ENCODE results near the gene ANKIB1.

The ANKIB1 gene

DNA sequence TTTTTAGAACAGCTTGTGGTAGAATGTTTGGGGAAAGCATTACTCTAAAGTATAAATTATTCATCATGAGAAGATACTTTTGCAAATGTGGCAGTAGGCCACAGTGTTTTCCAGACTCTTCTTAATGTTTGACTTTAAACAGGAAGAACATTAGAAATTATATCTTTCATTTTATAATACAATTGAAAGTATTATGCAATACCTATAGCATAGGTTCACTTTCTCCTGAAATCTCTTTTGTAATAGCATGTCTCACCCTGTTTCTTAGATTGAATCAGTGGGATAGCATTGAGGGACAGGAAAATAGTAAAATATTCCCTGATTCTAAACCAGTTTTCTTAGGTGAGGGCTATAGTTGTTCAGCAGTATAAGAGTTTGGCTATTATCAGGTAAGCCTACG lies 23.1 kb downstream of the ANKIB1 start:
- Histone ChIP-seq H3K9ac (ENCODE audit: low read length) (no peak overlapping the region), H3K9me3 (ENCODE audit: low read length) (no peaks in the 10 kb centered on the region), H3K36me3 (ENCODE audit: insufficient read depth, low read length) (no peaks in the 10 kb centered on the region), H3K27me3 (ENCODE audit: control insufficient read depth in 1 of 2, insufficient read depth in 2 of 2, low read length in 2 of 2) (no peaks in the 10 kb centered on the region), H3K4me1 (ENCODE audit: insufficient read depth, low read length) (no peaks in the 10 kb centered on the region), H3K4me3 (ENCODE audit: low read depth in 1 of 2, low read length in 2 of 2) (no peak overlapping the region), H3K27ac (ENCODE audit: low read depth, low read length) (no peak overlapping the region)

DNA sequence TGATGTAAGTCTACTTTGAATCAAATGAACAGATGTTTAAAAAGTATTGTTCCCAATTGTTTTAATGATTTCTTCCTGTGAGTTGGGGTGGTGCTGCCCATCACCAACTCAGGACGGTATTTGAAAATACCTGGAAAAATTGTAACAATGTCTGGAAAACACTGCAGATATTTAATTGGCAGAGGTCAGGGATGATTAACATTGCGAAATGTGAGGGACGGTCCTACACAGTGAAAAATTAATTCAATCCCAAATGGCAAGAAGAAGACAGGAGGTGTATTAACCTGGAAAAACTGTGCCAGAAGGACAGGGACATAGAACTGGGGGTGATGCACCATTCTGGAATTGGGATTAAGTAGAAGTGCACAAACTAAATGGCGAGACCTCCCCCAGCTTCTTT lies 29.6 kb downstream of the ANKIB1 start:
- no peak overlapping the region for H3K9ac ChIP-seq (ENCODE audit: low read length)
- H3K27me3 ChIP-seq (ENCODE audit: control insufficient read depth in 1 of 2, insufficient read depth in 2 of 2, low read length in 2 of 2), result no peaks in the 10 kb centered on the region
- H3K4me3 ChIP-seq (ENCODE audit: low read depth in 1 of 2, low read length in 2 of 2), result no peak overlapping the region

DNA sequence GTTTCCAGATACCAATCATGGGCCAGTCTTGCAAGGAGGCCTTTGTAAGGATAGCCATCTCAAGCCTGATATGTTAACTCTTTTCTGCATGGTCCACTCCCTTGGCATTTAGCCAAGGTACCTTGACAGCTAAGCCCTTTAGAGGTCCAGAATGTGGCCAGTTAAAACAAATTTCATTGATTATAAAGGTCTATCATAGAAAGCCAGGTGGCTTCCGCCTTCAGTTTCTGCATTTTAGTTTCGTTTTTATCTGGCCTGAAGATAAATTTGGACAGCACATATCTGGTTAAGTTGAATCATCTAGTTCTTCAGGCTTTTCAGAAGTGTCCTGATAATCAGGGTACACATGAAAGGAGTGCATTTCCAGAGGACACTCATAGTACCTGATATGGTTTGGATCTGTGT lies 30.7 kb downstream of the ANKIB1 start:
- peaks cover 8% of the 10 kb centered on the region for H3K4me1 ChIP-seq (ENCODE audit: insufficient read depth, low read length)
- H3K9me3 ChIP-seq (ENCODE audit: low read length), result peaks cover 5% of the 10 kb centered on the region
- no peak overlapping the region for H3K4me3 ChIP-seq (ENCODE audit: low read depth in 1 of 2, low read length in 2 of 2)
- H3K27ac ChIP-seq (ENCODE audit: low read depth, low read length), result no peak overlapping the region
- H3K36me3 ChIP-seq (ENCODE audit: insufficient read depth, low read length), result no peaks in the 10 kb centered on the region
- H3K27me3 ChIP-seq (ENCODE audit: control insufficient read depth in 1 of 2, insufficient read depth in 2 of 2, low read length in 2 of 2), result no peaks in the 10 kb centered on the region
- H3K9ac ChIP-seq (ENCODE audit: low read length), result no peak overlapping the region

More for the DNA sequence above, 29.6 kb downstream of the ANKIB1 start:
- Histone ChIP-seq H3K36me3 (ENCODE audit: insufficient read depth, low read length) (no peaks in the 10 kb centered on the region), H3K9me3 (ENCODE audit: low read length) (no peaks in the 10 kb centered on the region), H3K27ac (ENCODE audit: low read depth, low read length) (no peak overlapping the region), H3K4me1 (ENCODE audit: insufficient read depth, low read length) (peaks cover 8% of the 10 kb centered on the region)

DNA sequence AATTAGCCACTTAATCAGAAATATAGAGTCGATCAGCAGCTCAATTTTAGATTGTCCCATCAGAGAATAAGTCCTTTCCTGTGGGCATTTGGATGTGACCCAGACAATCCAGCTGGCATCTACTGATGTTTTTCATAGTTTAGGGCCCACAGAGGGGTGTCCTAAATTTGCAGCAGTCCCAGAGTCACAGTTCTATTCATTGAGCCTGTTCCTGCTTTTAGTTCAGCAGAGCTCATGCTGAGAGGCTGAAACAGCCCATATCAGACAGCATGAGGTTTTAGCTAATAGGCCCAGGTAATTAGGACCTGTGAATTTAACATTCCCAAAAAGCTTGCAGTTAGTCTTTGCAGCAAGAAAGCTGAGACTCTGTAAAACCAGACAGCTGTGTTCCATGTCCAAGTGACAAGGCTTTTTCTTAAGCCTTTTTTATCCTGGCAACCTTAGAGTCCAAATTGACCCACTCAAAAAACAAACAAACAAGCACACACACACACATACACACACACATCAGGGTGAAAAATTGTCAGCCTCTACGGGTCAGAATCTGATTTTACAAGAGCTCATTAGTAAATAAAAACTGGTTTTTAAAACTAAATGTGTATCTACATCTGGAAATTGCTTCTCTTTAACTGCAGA lies 33.7 kb downstream of the ANKIB1 start:
- Histone ChIP-seq H3K27ac (ENCODE audit: low read depth, low read length) (no peak overlapping the region), H3K27me3 (ENCODE audit: control insufficient read depth in 1 of 2, insufficient read depth in 2 of 2, low read length in 2 of 2) (no peaks in the 10 kb centered on the region), H3K4me3 (ENCODE audit: low read depth in 1 of 2, low read length in 2 of 2) (no peak overlapping the region), H3K36me3 (ENCODE audit: insufficient read depth, low read length) (no peaks in the 10 kb centered on the region), H3K9ac (ENCODE audit: low read length) (no peak overlapping the region), H3K4me1 (ENCODE audit: insufficient read depth, low read length) (peaks cover 16% of the 10 kb centered on the region), H3K9me3 (ENCODE audit: low read length) (peaks cover 5% of the 10 kb centered on the region)

DNA sequence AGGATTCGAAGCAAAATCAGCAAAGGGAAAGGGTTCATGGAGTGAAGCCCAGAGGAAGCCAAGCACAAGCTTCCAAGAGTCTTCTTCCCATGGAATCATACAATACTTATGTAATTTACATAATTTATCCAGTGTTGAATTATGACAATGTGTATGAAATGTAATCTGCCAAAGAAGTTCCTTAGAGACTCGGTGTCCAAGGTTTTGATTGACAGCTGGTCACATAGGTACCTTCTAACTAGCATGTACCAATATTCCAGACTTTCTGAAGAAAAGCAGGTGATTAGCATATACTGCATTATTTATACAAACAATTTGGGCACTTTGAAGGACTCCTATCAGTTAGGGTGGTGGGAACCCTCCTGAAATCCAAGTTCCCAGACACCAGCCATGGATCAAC lies 35.3 kb downstream of the ANKIB1 start:
- H3K4me3 ChIP-seq (ENCODE audit: low read depth in 1 of 2, low read length in 2 of 2), result no peak overlapping the region
- H3K9ac ChIP-seq (ENCODE audit: low read length), result no peak overlapping the region
- peaks cover 5% of the 10 kb centered on the region for H3K9me3 ChIP-seq (ENCODE audit: low read length)
- no peak overlapping the region for H3K27ac ChIP-seq (ENCODE audit: low read depth, low read length)
- peaks cover 16% of the 10 kb centered on the region for H3K4me1 ChIP-seq (ENCODE audit: insufficient read depth, low read length)
- H3K27me3 ChIP-seq (ENCODE audit: control insufficient read depth in 1 of 2, insufficient read depth in 2 of 2, low read length in 2 of 2), result no peaks in the 10 kb centered on the region
- H3K36me3 ChIP-seq (ENCODE audit: insufficient read depth, low read length), result no peaks in the 10 kb centered on the region

DNA sequence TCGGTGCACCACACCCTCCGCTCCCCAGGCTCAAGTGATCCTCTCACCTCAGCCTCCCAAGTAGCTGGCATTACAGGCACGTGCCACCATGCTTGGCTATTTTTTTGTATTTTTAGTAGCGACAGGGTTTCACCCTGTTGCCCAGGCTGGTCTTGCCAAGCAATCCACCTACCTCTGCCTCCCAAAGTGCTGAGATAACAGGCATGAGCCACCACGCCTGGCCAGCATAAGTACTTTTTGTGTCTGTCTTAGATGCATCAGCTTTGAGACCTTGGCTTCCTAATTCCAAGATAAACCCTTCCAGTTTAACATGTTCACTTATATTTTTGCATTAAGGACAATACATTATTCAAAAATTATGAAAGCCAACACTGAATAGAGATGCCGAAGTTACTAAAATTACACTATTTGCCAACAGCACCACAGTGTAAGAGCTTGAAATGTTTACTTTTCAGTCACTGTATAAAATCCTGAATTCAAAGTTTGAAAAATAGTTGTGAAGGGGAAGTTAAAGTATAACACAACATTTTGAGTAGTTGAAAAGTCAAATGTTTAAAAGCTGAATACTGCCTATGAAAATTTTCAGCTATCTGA lies 36.5 kb downstream of the ANKIB1 start:
- Histone ChIP-seq H3K27ac (ENCODE audit: low read depth, low read length) (no peak overlapping the region), H3K9me3 (ENCODE audit: low read length) (peaks cover 5% of the 10 kb centered on the region), H3K4me3 (ENCODE audit: low read depth in 1 of 2, low read length in 2 of 2) (no peak overlapping the region), H3K36me3 (ENCODE audit: insufficient read depth, low read length) (no peaks in the 10 kb centered on the region), H3K4me1 (ENCODE audit: insufficient read depth, low read length) (peaks cover 16% of the 10 kb centered on the region), H3K9ac (ENCODE audit: low read length) (no peak overlapping the region), H3K27me3 (ENCODE audit: control insufficient read depth in 1 of 2, insufficient read depth in 2 of 2, low read length in 2 of 2) (no peaks in the 10 kb centered on the region)

DNA sequence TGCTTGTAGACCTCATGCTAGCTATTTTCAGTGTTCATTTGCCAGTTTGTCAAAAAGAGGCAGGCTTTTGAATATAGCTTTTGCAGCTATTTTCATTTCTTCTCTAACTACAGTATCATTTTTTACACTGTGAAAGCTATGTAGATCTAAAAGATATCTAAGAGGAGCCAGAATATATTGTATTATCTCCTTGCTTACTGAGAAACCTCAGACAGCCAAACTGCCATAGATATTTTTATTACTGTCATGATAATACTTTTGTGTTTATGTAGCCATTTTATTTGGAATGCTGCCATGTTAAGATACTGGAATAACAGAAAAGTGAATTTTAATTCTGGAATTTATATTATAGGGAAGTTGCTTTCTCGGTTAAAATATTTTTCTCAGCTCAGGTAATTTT lies 37.2 kb downstream of the ANKIB1 start:
- H3K9ac ChIP-seq (ENCODE audit: low read length), result no peak overlapping the region
- H3K4me1 ChIP-seq (ENCODE audit: insufficient read depth, low read length), result peaks cover 16% of the 10 kb centered on the region
- peaks cover 5% of the 10 kb centered on the region for H3K9me3 ChIP-seq (ENCODE audit: low read length)
- H3K27ac ChIP-seq (ENCODE audit: low read depth, low read length), result no peak overlapping the region
- H3K36me3 ChIP-seq (ENCODE audit: insufficient read depth, low read length), result no peaks in the 10 kb centered on the region
- no peak overlapping the region for H3K4me3 ChIP-seq (ENCODE audit: low read depth in 1 of 2, low read length in 2 of 2)
- no peaks in the 10 kb centered on the region for H3K27me3 ChIP-seq (ENCODE audit: control insufficient read depth in 1 of 2, insufficient read depth in 2 of 2, low read length in 2 of 2)

DNA sequence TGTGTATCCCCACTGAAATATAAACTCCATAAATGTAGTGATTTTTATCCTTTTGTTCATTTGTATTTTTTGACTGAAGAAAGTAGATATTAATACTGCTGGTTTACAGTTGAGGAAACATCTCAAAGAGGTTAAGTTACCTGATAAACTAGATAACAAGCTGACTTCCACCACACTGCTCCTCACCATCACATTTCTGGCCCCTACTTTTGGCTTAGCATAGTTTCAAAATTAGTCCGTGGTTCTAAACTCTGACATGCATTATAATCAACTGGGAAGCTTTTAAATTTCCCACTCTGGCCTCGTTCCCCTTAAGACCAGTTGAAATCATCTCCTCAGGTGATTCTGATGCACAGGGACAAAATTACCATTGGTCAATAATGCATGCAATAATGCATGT lies 43.5 kb downstream of the ANKIB1 start:
- Histone ChIP-seq H3K4me3 (ENCODE audit: low read depth in 1 of 2, low read length in 2 of 2) (no peak overlapping the region), H3K36me3 (ENCODE audit: insufficient read depth, low read length) (no peaks in the 10 kb centered on the region), H3K9ac (ENCODE audit: low read length) (no peak overlapping the region), H3K9me3 (ENCODE audit: low read length) (no peaks in the 10 kb centered on the region), H3K27me3 (ENCODE audit: control insufficient read depth in 1 of 2, insufficient read depth in 2 of 2, low read length in 2 of 2) (no peaks in the 10 kb centered on the region), H3K4me1 (ENCODE audit: insufficient read depth, low read length) (peaks cover 5% of the 10 kb centered on the region), H3K27ac (ENCODE audit: low read depth, low read length) (no peak overlapping the region)

DNA sequence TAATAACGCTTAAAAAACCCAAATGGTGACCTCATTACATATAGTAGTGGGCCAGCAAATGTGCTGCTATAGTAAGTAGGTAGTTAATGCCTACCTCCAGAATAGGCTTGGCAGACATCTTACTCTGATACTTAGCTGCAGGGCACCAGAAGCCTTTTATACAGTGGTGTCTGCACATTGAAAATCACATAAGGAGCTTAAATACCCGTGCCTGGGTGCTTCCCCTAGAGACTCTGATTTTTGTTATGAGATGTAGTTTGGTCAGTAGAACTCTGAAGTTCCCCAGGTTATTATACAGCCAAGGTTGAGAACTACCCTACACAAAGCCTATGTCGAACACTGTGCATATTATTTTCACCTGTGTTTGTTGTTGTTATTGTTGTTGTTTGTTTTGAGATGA lies 47.2 kb downstream of the ANKIB1 start:
- H3K27ac ChIP-seq (ENCODE audit: low read depth, low read length), result no peak overlapping the region
- H3K9me3 ChIP-seq (ENCODE audit: low read length), result no peaks in the 10 kb centered on the region
- H3K36me3 ChIP-seq (ENCODE audit: insufficient read depth, low read length), result no peaks in the 10 kb centered on the region
- peaks cover 5% of the 10 kb centered on the region for H3K4me1 ChIP-seq (ENCODE audit: insufficient read depth, low read length)
- H3K9ac ChIP-seq (ENCODE audit: low read length), result no peak overlapping the region
- no peaks in the 10 kb centered on the region for H3K27me3 ChIP-seq (ENCODE audit: control insufficient read depth in 1 of 2, insufficient read depth in 2 of 2, low read length in 2 of 2)
- peak overlapping the region in 1 of 2 donors; percentile 26 for H3K4me3 ChIP-seq (ENCODE audit: low read depth in 1 of 2, low read length in 2 of 2)

DNA sequence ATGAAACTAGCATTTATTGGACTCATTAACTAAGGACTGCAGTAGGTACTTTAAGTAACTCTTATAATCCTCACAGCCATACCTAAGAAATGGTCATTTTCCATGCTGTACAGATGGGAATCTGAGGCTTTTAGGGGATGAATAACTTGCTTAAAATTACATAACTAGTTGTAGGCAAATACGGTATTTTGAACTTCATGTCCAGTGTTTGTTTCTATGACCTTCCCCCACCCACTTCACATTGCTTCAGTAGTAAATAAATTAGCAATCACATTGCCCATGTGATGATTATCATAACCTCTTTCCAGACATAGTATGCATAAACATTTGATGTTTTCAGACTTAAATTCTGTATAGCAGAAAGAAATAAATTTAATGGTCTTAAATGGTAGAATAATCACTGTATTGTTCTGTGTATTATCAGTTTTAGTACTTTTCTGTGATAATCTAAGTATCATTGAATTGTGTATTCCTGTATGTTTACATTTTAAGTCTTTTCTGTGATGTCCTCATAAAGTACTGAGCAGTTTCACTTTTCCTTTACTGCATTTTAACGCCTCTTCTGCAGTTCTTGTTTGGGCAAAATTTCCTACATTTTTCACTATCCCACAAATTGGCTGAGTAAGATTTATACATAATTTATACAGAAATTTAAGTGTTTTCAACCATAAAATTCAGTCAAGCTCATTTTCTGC lies 48.3 kb downstream of the ANKIB1 start:
- H3K36me3 ChIP-seq (ENCODE audit: insufficient read depth, low read length), result no peaks in the 10 kb centered on the region
- peak overlapping the region; percentile 7 for H3K9ac ChIP-seq (ENCODE audit: low read length)
- H3K4me3 ChIP-seq (ENCODE audit: low read depth in 1 of 2, low read length in 2 of 2), result peak overlapping the region; percentile 26 to 39
- H3K27me3 ChIP-seq (ENCODE audit: control insufficient read depth in 1 of 2, insufficient read depth in 2 of 2, low read length in 2 of 2), result no peaks in the 10 kb centered on the region
- H3K27ac ChIP-seq (ENCODE audit: low read depth, low read length), result no peak overlapping the region
- no peaks in the 10 kb centered on the region for H3K9me3 ChIP-seq (ENCODE audit: low read length)
- H3K4me1 ChIP-seq (ENCODE audit: insufficient read depth, low read length), result peaks cover 5% of the 10 kb centered on the region

DNA sequence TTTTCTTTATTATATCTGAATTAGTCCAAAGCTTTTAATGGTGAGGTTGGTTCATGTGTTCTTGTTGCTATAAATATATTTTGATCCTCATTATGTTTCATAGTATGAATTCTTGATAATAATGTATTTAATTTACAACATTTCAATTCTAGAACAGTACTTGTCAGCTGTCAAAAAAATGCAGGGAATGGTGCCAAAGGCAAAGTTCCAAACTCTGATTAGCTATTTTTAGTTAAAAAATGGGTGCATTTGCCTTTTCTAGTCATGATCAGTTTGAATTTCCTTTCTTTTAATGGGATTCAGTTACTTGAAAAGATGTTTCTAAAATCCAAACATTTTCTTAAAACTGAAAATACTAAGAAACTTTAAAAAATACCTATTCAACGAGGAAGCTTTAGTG lies 49.6 kb downstream of the ANKIB1 start:
- H3K4me1 ChIP-seq (ENCODE audit: insufficient read depth, low read length), result peaks cover 5% of the 10 kb centered on the region
- H3K36me3 ChIP-seq (ENCODE audit: insufficient read depth, low read length), result no peaks in the 10 kb centered on the region
- no peak overlapping the region for H3K9ac ChIP-seq (ENCODE audit: low read length)
- H3K27me3 ChIP-seq (ENCODE audit: control insufficient read depth in 1 of 2, insufficient read depth in 2 of 2, low read length in 2 of 2), result no peaks in the 10 kb centered on the region
- no peaks in the 10 kb centered on the region for H3K9me3 ChIP-seq (ENCODE audit: low read length)
- H3K27ac ChIP-seq (ENCODE audit: low read depth, low read length), result no peak overlapping the region
- no peak overlapping the region for H3K4me3 ChIP-seq (ENCODE audit: low read depth in 1 of 2, low read length in 2 of 2)

DNA sequence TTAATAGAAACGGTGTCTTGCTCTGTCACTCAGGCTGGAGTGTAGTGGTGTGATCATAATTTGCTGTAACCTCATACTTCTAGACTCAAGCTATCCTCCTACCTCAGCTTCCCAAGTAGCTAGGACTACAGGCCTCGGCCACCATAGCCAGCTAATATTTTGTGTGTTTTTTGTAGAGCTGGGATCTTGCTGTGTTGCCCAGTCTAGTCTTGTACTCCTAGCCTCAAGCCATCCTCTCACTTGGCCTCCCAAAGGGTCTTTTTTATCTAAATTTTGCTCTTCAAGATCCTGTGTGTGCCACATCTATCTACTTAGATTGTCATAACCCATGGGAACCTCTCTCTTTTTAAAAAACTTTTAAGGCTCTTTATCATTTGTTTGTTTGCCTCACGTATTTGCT lies 50.5 kb downstream of the ANKIB1 start:
- Histone ChIP-seq H3K9me3 (ENCODE audit: low read length) (no peaks in the 10 kb centered on the region), H3K36me3 (ENCODE audit: insufficient read depth, low read length) (no peaks in the 10 kb centered on the region), H3K4me3 (ENCODE audit: low read depth in 1 of 2, low read length in 2 of 2) (no peak overlapping the region), H3K27me3 (ENCODE audit: control insufficient read depth in 1 of 2, insufficient read depth in 2 of 2, low read length in 2 of 2) (no peaks in the 10 kb centered on the region), H3K4me1 (ENCODE audit: insufficient read depth, low read length) (peaks cover 5% of the 10 kb centered on the region), H3K27ac (ENCODE audit: low read depth, low read length) (no peak overlapping the region), H3K9ac (ENCODE audit: low read length) (no peak overlapping the region)
